Suprapubic skin (tissue), 4 donors: ENCODE data around the gene FETUB. TPM values are rescaled to one million over a fixed set of nuclear protein-coding genes. Genes with fewer than 3 reads are reported as not detected.

Experiments used
- DNase-seq, 2 donors: peaks; one replicate each; pipeline ENCODE4 v3.0.0-alpha.2; 2019; ENCODE audit warnings: low spot score in 2 of 2
- H3K27ac ChIP-seq: fragments of 200-600 bp; sonication (generic); one replicate; pipeline ENCODE4 v1.5.1; 2019
- H3K27me3 ChIP-seq: fragments of 200-600 bp; sonication (generic); one replicate; pipeline ENCODE4 v1.5.1; 2019
- H3K36me3 ChIP-seq: fragments of 200-600 bp; sonication (generic); one replicate; pipeline ENCODE4 v1.5.1; 2019
- H3K4me1 ChIP-seq: fragments of 200-600 bp; sonication (generic); one replicate; pipeline ENCODE4 v1.5.1; 2019
- H3K4me3 ChIP-seq: fragments of 200-600 bp; sonication (generic); one replicate; pipeline ENCODE4 v1.5.1; 2019; ENCODE audit warnings: mild to moderate bottlenecking
- H3K9me3 ChIP-seq: fragments of 200-600 bp; sonication (generic); one replicate; pipeline ENCODE4 v1.5.1; 2019
- EP300 ChIP-seq: sonication (generic); formaldehyde crosslinking; IDR thresholded peaks from one replicate; pipeline ENCODE4 v1.6.1; 2017; ENCODE audit warnings: antibody characterized with exemption
- POLR2A ChIP-seq, 2 donors: fragments of 450-650 bp; IDR thresholded peaks; one replicate each; pipeline ENCODE4 v1.6.1; 2017; ENCODE audit warnings: antibody characterized with exemption in 2 of 2, mild to moderate bottlenecking in 2 of 2, moderate library complexity in 2 of 2
- POLR2AphosphoS5 ChIP-seq, 3 donors: sonication (generic); formaldehyde crosslinking; IDR thresholded peaks; one replicate each; pipeline ENCODE4 v1.6.1; 2017; ENCODE audit warnings: antibody characterized with exemption in 3 of 3
- WGBS: methylation state at CpG from one replicate; pipeline ENCODE4 v1.1.5; 2018; 5-methylcytosine and 5-hydroxymethylcytosine counted together
- total RNA-seq, 4 donors: library from RNA; depleted of rRNA; stranded (reverse); fragments of >200 nt; gene quantifications; one replicate each; pipeline ENCODE4 v1.1.0, GENCODE V29; 2016
- TF ChIP-seq, protein P1 (sequence below), 2 donors: fragments of 200-600 bp in 1 of 2; fragments of 450-650 bp in 1 of 2; sonication (generic) in 1 of 2; IDR thresholded peaks; one replicate each; pipeline ENCODE4 v1.5.1; 2016 to 2019; ENCODE audit warnings: antibody characterized with exemption in 2 of 2, mild to moderate bottlenecking in 1 of 2, moderate library complexity in 1 of 2

Gene FETUB
- total RNA-seq, 4 donors from 2014 or later, result 3.9 to 16.0 (median 10.4) TPM

GRCh38 chr3:186599785-186600166, 40.4 kb upstream of the FETUB start:
- Histone ChIP-seq H3K9me3 (no peaks in the 10 kb centered on the region), H3K27ac (no peak overlapping the region), H3K4me1 (no peaks in the 10 kb centered on the region), H3K36me3 (no peaks in the 10 kb centered on the region), H3K4me3 (no peak overlapping the region), H3K27me3 (no peaks in the 10 kb centered on the region)
- 91% methylated on average over 2 of the region's 2 CpGs for WGBS
- TF ChIP-seq, protein P1, sequence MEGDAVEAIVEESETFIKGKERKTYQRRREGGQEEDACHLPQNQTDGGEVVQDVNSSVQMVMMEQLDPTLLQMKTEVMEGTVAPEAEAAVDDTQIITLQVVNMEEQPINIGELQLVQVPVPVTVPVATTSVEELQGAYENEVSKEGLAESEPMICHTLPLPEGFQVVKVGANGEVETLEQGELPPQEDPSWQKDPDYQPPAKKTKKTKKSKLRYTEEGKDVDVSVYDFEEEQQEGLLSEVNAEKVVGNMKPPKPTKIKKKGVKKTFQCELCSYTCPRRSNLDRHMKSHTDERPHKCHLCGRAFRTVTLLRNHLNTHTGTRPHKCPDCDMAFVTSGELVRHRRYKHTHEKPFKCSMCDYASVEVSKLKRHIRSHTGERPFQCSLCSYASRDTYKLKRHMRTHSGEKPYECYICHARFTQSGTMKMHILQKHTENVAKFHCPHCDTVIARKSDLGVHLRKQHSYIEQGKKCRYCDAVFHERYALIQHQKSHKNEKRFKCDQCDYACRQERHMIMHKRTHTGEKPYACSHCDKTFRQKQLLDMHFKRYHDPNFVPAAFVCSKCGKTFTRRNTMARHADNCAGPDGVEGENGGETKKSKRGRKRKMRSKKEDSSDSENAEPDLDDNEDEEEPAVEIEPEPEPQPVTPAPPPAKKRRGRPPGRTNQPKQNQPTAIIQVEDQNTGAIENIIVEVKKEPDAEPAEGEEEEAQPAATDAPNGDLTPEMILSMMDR (IDR thresholded peaks at IDR 0.05), result no peak
- TF ChIP-seq POLR2A (IDR thresholded peaks at IDR 0.05), result no peak
- no peak for TF ChIP-seq EP300
- no peak for TF ChIP-seq POLR2AphosphoS5 (IDR thresholded peaks at IDR 0.05)
- no peak for DNase-seq

DNA sequence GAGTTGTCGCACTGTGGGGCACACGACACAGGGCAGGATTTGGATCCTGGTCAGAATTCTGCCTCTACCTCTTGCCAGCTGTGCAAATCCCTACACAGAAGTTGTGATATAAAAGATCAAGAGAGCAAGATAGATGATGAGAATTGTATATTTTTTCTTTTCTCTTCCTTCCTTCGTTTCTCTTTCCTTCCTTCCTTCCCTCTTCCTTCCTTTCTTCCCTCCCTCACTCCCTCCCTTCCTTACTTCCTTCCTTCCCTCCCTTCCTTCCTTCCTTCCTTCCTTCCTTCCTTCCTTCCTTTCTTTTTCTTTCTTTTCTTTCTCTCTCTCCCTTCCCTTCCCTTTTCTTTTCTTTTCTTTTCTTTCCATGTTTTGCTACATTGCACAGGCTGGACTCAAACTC, 39.3 kb upstream of the FETUB start:
- 71% methylated on average over 3 of the region's 3 CpGs for WGBS
- TF ChIP-seq EP300 (no peak), POLR2AphosphoS5 (IDR thresholded peaks at IDR 0.05) (no peak)
- TF ChIP-seq, protein P1 (IDR thresholded peaks at IDR 0.05), result no peak
- no peak overlapping the region for H3K27ac ChIP-seq
- H3K9me3 ChIP-seq, result no peaks in the 10 kb centered on the region
- no peak for DNase-seq
- H3K4me1 ChIP-seq, result no peaks in the 10 kb centered on the region
- H3K27me3 ChIP-seq, result no peaks in the 10 kb centered on the region
- no peak overlapping the region for H3K4me3 ChIP-seq
- H3K36me3 ChIP-seq, result no peaks in the 10 kb centered on the region

GRCh38 chr3:186603159-186603558, 37.0 kb upstream of the FETUB start:
- H3K4me1 ChIP-seq, result no peaks in the 10 kb centered on the region
- H3K36me3 ChIP-seq, result no peaks in the 10 kb centered on the region
- H3K4me3 ChIP-seq, result no peak overlapping the region
- H3K27me3 ChIP-seq, result no peaks in the 10 kb centered on the region
- DNase-seq, result no peak
- WGBS, result 86% methylated on average over 7 of the region's 7 CpGs
- TF ChIP-seq POLR2A (IDR thresholded peaks at IDR 0.05) (no peak), POLR2AphosphoS5 (IDR thresholded peaks at IDR 0.05) (no peak)
- no peaks in the 10 kb centered on the region for H3K9me3 ChIP-seq
- no peak overlapping the region for H3K27ac ChIP-seq

DNA sequence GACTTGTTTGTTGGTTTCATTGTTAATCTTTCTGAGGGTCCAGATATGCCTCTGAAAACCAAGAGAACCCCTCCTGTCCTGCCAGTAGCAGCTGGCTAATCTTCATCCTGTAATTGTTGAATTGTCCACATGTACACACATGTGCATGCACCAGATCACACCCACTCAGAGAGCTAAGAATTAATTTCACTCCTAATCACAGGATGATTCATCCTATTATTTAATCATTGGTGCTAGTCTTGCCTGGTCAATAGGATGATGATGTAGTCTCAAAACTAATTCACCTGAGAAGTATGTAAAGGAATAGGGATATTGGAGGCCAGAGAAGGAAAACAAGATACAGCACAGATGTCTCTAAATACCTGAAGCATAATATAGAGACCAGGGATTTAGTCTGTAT, 35.1 kb upstream of the FETUB start:
- TF ChIP-seq POLR2AphosphoS5 (IDR thresholded peaks at IDR 0.05) (no peak), POLR2A (IDR thresholded peaks at IDR 0.05) (no peak), EP300 (no peak)
- TF ChIP-seq, protein P1 (IDR thresholded peaks at IDR 0.05), result no peak
- no peaks in the 10 kb centered on the region for H3K9me3 ChIP-seq
- no peak overlapping the region for H3K4me3 ChIP-seq
- H3K36me3 ChIP-seq, result no peaks in the 10 kb centered on the region
- H3K27me3 ChIP-seq, result no peaks in the 10 kb centered on the region
- no peaks in the 10 kb centered on the region for H3K4me1 ChIP-seq
- no peak overlapping the region for H3K27ac ChIP-seq
- no peak for DNase-seq

DNA sequence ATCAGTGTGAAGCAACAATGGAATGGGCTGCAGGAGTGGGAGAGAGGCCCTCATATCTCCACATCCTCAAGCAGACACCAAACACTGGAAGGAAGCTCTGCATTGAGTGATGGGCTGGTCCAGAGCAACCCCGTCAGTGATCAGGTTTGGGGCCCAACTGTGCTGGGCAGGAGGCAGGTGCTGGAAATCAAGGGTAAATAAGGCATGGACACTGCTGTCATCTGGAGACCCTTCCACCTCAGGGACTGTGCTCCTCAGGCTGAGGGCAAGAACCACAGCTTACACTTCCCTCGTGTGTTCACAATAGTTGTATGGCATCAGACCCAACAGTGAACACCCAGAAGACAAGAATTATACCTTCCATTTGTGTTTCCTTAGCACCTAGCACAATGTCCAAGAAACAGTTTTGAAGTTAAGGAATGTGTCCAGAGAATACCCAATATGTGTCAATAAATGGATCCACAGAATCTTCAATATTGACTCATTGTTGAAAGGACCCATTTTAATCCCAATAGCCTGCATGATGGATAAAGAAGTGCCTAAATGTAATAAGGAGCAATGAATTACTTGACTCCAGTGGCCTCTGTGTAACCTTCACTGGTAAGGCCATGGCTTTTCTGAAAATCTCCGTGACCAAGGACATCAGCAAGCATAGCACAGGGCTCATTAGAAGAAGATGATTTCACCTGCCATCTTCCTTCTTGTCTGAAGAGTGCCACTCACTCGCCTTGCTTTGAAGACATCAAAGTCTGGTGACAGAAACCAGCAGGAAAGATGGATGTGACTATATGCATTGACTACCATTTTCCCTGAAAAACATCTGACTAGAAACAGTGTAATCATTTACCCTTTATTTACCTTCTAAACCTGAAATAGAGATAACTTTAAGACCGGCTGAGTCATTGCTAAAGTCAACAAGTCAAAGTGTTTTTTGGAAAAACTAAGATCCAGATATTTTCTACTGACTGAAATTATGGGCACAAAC, 34.3 kb upstream of the FETUB start:
- TF ChIP-seq, protein P1 (IDR thresholded peaks at IDR 0.05), result no peak
- no peak for TF ChIP-seq POLR2AphosphoS5 (IDR thresholded peaks at IDR 0.05)
- TF ChIP-seq EP300, result no peak
- no peak for TF ChIP-seq POLR2A (IDR thresholded peaks at IDR 0.05)
- no peaks in the 10 kb centered on the region for H3K27me3 ChIP-seq
- H3K9me3 ChIP-seq, result no peaks in the 10 kb centered on the region
- no peaks in the 10 kb centered on the region for H3K4me1 ChIP-seq
- DNase-seq, result no peak
- no peak overlapping the region for H3K4me3 ChIP-seq
- H3K27ac ChIP-seq, result no peak overlapping the region
- H3K36me3 ChIP-seq, result no peaks in the 10 kb centered on the region
- 89% methylated on average over 5 of the region's 5 CpGs for WGBS
